Coronary artery (tissue), 2 donors: ENCODE results near the gene HSPG2.

Source experiments
- DNase-seq: peaks from one replicate; pipeline ENCODE4 v3.0.0-alpha.2; 2017; ENCODE audit warnings: low spot score
- H3K27ac ChIP-seq, 2 donors: fragments of 200-600 bp; sonication (generic); one replicate each; pipeline ENCODE4 v1.5.1; 2016 to 2019
- H3K4me3 ChIP-seq: fragments of 200-600 bp; sonication (generic); 2 replicates; pipeline ENCODE4 v1.5.1; 2016; ENCODE audit warnings: mild to moderate bottlenecking, moderate library complexity
- CTCF ChIP-seq: fragments of 200-600 bp; sonication (generic); IDR thresholded peaks from one replicate; pipeline ENCODE4 v1.5.1; 2019; ENCODE audit warnings: antibody characterized with exemption

The HSPG2 gene

GRCh38 chr1:21834094-21834493 is 103.0 kb downstream of the HSPG2 start:
- TF ChIP-seq CTCF = no peak

GRCh38 chr1:21833392-21833976 is 103.6 kb downstream of the HSPG2 start:
- DNase-seq = no peak
- H3K27ac ChIP-seq = no peak overlapping the region
- TF ChIP-seq CTCF = no peak
- no peak overlapping the region for H3K4me3 ChIP-seq

More at GRCh38 chr1:21834094-21834493, 103.0 kb downstream of the HSPG2 start:
- Histone ChIP-seq H3K27ac (no peak overlapping the region), H3K4me3 (no peak overlapping the region)
- no peak for DNase-seq

GRCh38 chr1:21831454-21831970 is 105.6 kb downstream of the HSPG2 start:
- Histone ChIP-seq H3K4me3 (no peak overlapping the region), H3K27ac (no peak overlapping the region)
- TF ChIP-seq CTCF = no peak
- no peak for DNase-seq

- DNase-seq = no peak
- Histone ChIP-seq H3K4me3 (no peak overlapping the region), H3K27ac (no peak overlapping the region)
- TF ChIP-seq CTCF = no peak
Observed at GRCh38 chr1:21830792-21831453, 106.2 kb downstream of the HSPG2 start.

- no peak for TF ChIP-seq CTCF
- no peak overlapping the region for H3K27ac ChIP-seq
- H3K4me3 ChIP-seq = no peak overlapping the region
- peak; percentile 63 for DNase-seq
Observed at GRCh38 chr1:21829294-21829693, 107.8 kb downstream of the HSPG2 start.

- DNase-seq = peak; percentile 45
- H3K27ac ChIP-seq = no peak overlapping the region
- no peak for TF ChIP-seq CTCF
- no peak overlapping the region for H3K4me3 ChIP-seq
Observed at GRCh38 chr1:21828506-21829210, 108.5 kb downstream of the HSPG2 start.
